Subcutaneous abdominal adipose tissue (tissue), 5 donors: ENCODE measurements around the gene HELZ.
"Not testable (repeated sequence)": the region's sequence is repeated elsewhere in the genome, so short reads cannot be mapped to it uniquely, and the experiment has no call there.

Experiments used
- H3K27ac ChIP-seq: one replicate; pipeline ENCODE4 v1.7.0; 2013; ENCODE audit warnings: low read depth, mild to moderate bottlenecking, inconsistent platforms, low read length, moderate library complexity
- H3K27me3 ChIP-seq, 5 donors: one replicate each; pipeline ENCODE4 v1.7.0; 2013; ENCODE audit warnings: low read length in 5 of 5, inconsistent platforms in 1 of 5; ENCODE audit not compliant: control insufficient read depth in 5 of 5, insufficient read depth in 4 of 5
- H3K36me3 ChIP-seq, 5 donors: one replicate each; pipeline ENCODE4 v1.7.0; 2013; ENCODE audit warnings: low read length in 5 of 5; ENCODE audit not compliant: control insufficient read depth in 5 of 5, insufficient read depth in 5 of 5
- H3K4me1 ChIP-seq, 5 donors: one replicate each; pipeline ENCODE4 v1.7.0; 2013; ENCODE audit warnings: low read length in 5 of 5, mild to moderate bottlenecking in 3 of 5, moderate library complexity in 1 of 5; ENCODE audit not compliant: control insufficient read depth in 5 of 5, insufficient read depth in 5 of 5
- H3K4me3 ChIP-seq, 5 donors: one replicate each; pipeline ENCODE4 v1.7.0; 2013; ENCODE audit warnings: low read length in 5 of 5, low read depth in 1 of 5
- H3K9ac ChIP-seq, 5 donors: one replicate each; pipeline ENCODE4 v1.7.0; 2013; ENCODE audit warnings: low read length in 5 of 5, mild to moderate bottlenecking in 4 of 5, moderate library complexity in 3 of 5
- H3K9me3 ChIP-seq, 5 donors: one replicate each; pipeline ENCODE4 v1.7.0; 2013; ENCODE audit warnings: low read length in 5 of 5; ENCODE audit not compliant: control insufficient read depth in 5 of 5
- donor health status: healthy.
- donor health status: healthy.
- donor health status: healthy.
- donor health status: healthy.
- donor health status: healthy.

HELZ gene

DNA sequence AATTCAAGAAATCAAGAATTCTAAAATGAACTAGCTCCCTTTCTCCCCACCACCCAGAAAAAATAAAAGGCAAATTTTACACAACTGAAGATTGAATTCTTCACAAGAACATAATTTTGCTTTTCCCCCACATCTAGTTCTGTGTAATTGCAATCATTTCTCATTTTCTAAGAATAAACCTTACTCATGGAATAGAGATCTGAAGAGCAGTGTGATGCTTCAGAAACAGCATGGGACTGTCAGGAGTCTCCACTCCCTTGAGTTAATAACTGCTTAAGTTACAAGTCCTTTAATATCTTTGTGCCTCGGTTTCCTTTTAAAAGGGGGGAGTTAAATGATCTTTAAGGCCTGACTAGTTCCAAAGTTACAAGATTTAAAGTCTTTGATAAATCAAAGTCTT is 147.0 kb downstream of the HELZ start:
- Histone ChIP-seq H3K36me3 (peaks cover 0 to 8% (median 3%) of the 10 kb centered on the region in 5 donors), H3K9me3 (no peaks in the 10 kb centered on the region), H3K4me1 (peaks cover 0 to 31% (median 5%) of the 10 kb centered on the region in 5 donors), H3K27ac (no peak overlapping the region), H3K27me3 (no peaks in the 10 kb centered on the region), H3K4me3 (no peak overlapping the region), H3K9ac (no peak overlapping the region)

- no peak overlapping the region for H3K9ac ChIP-seq
- H3K27me3 ChIP-seq = no peaks in the 10 kb centered on the region
- H3K4me3 ChIP-seq = no peak overlapping the region
- peaks cover 0 to 20% (median 6%) of the 10 kb centered on the region in 5 donors for H3K4me1 ChIP-seq
- H3K36me3 ChIP-seq = peaks cover 0 to 8% (median 3%) of the 10 kb centered on the region in 5 donors
- no peak overlapping the region for H3K27ac ChIP-seq
- H3K9me3 ChIP-seq = no peaks in the 10 kb centered on the region
Measured at GRCh38 chr17:67096609-67097008, 148.4 kb downstream of the HELZ start.

DNA sequence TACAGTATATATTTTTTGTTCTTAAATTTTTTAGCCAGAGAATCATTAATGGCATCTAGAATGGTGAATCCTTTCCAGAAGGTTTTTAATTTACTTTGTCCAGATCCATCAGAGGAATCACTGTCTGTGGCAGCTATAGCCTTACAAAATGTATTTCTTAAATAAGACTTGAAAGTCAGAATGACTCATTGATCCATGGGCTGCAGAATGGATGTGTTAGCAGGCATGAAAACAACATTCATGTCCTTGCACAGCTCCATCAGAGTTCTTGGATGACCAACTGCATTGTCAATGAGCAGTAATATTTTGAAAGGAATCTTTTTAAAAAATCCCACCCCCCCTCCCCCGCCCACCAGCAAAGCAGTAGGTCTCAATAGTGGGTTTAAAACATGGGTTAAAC is 149.2 kb downstream of the HELZ start:
- Histone ChIP-seq H3K9ac (no peak overlapping the region), H3K36me3 (peaks cover 0 to 8% (median 3%) of the 10 kb centered on the region in 5 donors), H3K27me3 (no peaks in the 10 kb centered on the region), H3K4me3 (no peak overlapping the region), H3K27ac (no peak overlapping the region), H3K9me3 (no peaks in the 10 kb centered on the region), H3K4me1 (peaks cover 0 to 16% (median 6%) of the 10 kb centered on the region in 5 donors)

- not testable (repeated sequence) for H3K27me3 ChIP-seq, H3K9ac ChIP-seq, H3K9me3 ChIP-seq, H3K27ac ChIP-seq, H3K36me3 ChIP-seq, H3K4me3 ChIP-seq
- peaks cover 0 to 16% (median 6%) of the 10 kb centered on the region in 5 donors for H3K4me1 ChIP-seq
Measured at GRCh38 chr17:67095291-67095690, 149.7 kb downstream of the HELZ start.

DNA sequence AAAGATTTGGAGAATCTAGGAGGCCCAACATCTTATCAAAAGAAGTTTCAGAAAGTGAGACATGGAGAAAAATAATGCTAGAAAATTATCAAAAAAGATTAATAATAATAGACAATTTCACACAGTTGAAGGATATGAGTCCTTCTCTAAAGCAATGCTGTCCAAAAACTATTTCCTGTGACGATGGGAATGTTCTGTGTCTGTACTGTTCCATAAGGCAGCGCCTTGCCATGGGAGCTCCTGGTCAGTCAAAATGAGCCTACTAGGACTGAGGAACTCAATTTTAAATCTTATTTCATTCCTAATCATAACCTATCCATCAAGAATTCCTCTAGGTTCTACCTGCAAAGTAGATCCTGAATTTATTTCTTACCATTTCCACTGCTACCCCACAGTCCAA is 151.6 kb downstream of the HELZ start:
- no peak overlapping the region for H3K27ac ChIP-seq
- H3K4me3 ChIP-seq = no peak overlapping the region
- H3K36me3 ChIP-seq = peaks cover 0 to 10% (median 8%) of the 10 kb centered on the region in 5 donors
- peaks cover 0 to 16% (median 6%) of the 10 kb centered on the region in 5 donors for H3K4me1 ChIP-seq
- peaks cover 0 to 4% (median 0%) of the 10 kb centered on the region in 5 donors for H3K9me3 ChIP-seq
- H3K27me3 ChIP-seq = no peaks in the 10 kb centered on the region
- H3K9ac ChIP-seq = no peak overlapping the region

GRCh38 chr17:67092710-67093109 is 152.3 kb downstream of the HELZ start:
- H3K27me3 ChIP-seq, H3K9ac ChIP-seq, H3K4me3 ChIP-seq, H3K9me3 ChIP-seq, H3K27ac ChIP-seq: not testable (repeated sequence)
- Histone ChIP-seq H3K4me1 (peaks cover 0 to 10% (median 6%) of the 10 kb centered on the region in 5 donors), H3K36me3 (peaks cover 5 to 13% (median 8%) of the 10 kb centered on the region in 5 donors)

GRCh38 chr17:67092291-67092690 is 152.7 kb downstream of the HELZ start:
- no peak overlapping the region for H3K4me3 ChIP-seq
- H3K27me3 ChIP-seq = no peaks in the 10 kb centered on the region
- peaks cover 5 to 16% (median 11%) of the 10 kb centered on the region in 5 donors for H3K36me3 ChIP-seq
- peaks cover 0 to 7% (median 6%) of the 10 kb centered on the region in 5 donors for H3K4me1 ChIP-seq
- no peak overlapping the region for H3K27ac ChIP-seq
- H3K9me3 ChIP-seq = peaks cover 0 to 4% (median 0%) of the 10 kb centered on the region in 5 donors
- H3K9ac ChIP-seq = no peak overlapping the region

GRCh38 chr17:67090341-67090740 is 154.7 kb downstream of the HELZ start:
- Histone ChIP-seq H3K27me3 (no peaks in the 10 kb centered on the region), H3K36me3 (peaks cover 14 to 29% (median 22%) of the 10 kb centered on the region in 5 donors), H3K9ac (no peak overlapping the region), H3K9me3 (peaks cover 0 to 4% (median 0%) of the 10 kb centered on the region in 5 donors), H3K4me1 (peaks cover 0 to 8% (median 4%) of the 10 kb centered on the region in 5 donors), H3K4me3 (no peak overlapping the region), H3K27ac (no peak overlapping the region)

GRCh38 chr17:67088639-67089038 is 156.4 kb downstream of the HELZ start:
- Histone ChIP-seq H3K9me3 (peaks cover 0 to 4% (median 0%) of the 10 kb centered on the region in 5 donors), H3K27ac (no peak overlapping the region), H3K9ac (no peak overlapping the region), H3K4me1 (peaks cover 0 to 8% (median 4%) of the 10 kb centered on the region in 5 donors), H3K27me3 (no peaks in the 10 kb centered on the region), H3K36me3 (peaks cover 5 to 28% (median 21%) of the 10 kb centered on the region in 5 donors), H3K4me3 (no peak overlapping the region)

DNA sequence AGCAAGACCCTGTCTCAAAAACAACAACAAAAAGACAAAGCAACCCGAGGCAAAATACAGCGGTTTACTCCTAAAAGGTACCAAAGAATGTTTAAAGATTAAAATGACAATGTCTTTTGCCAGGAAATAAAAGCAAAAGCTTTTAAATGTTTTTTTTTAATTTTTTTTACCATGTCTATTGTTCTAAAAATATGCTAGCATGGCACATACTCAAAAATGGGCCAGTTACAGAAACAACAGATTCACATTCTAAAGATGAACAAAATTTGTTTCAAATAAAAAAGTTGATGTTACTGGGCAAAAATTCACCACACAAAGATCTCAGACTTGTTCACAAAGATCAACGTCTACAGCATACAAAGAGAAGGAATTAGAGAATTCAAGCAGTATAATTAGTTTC is 159.6 kb downstream of the HELZ start:
- peaks cover 12 to 40% (median 31%) of the 10 kb centered on the region in 5 donors for H3K36me3 ChIP-seq
- H3K9me3 ChIP-seq = peaks cover 0 to 4% (median 0%) of the 10 kb centered on the region in 5 donors
- no peak overlapping the region for H3K27ac ChIP-seq
- H3K4me3 ChIP-seq = no peak overlapping the region
- peaks cover 0 to 2% (median 0%) of the 10 kb centered on the region in 5 donors for H3K4me1 ChIP-seq
- no peak overlapping the region for H3K9ac ChIP-seq
- H3K27me3 ChIP-seq = no peaks in the 10 kb centered on the region
